Keratinocyte (primary cell): ENCODE measurements around the gene STK4. TPM values are rescaled to one million over a fixed set of nuclear protein-coding genes. Genes with fewer than 3 reads are reported as not detected.
A peak's percentile ranks its signal among the peaks of the same experiment; 100 is the strongest.

Experiments
- DNase-seq: peaks from one replicate; pipeline ENCODE4 v3.0.0-alpha.2; 2011; ENCODE audit warnings: low read depth, missing footprints, low spot score
- FAIRE-seq: peaks from 2 replicates; lab custom pipeline; 2011; peaks lifted over from hg19 to GRCh38; lab: Jason Lieb, UNC
- H2AFZ ChIP-seq: 2 replicates; pipeline ENCODE4 v1.6.0; 2012; ENCODE audit warnings: low read length, control low read depth, inconsistent platforms; ENCODE audit not compliant: control insufficient read depth
- H3K27ac ChIP-seq: 2 replicates; pipeline ENCODE4 v1.5.1; 2011; ENCODE audit warnings: low read length; ENCODE audit not compliant: control insufficient read depth, insufficient read depth
- H3K27me3 ChIP-seq: 3 replicates; pipeline ENCODE4 v1.6.0; 2011; ENCODE audit warnings: low read length; ENCODE audit not compliant: control insufficient read depth, insufficient read depth; ENCODE audit errors: extremely low read depth
- H3K36me3 ChIP-seq, 2 experiments: 2 replicates in 1 of 2; 3 replicates in 1 of 2; pipeline ENCODE4 v1.5.1; 2011; ENCODE audit warnings: low read length in 2 of 2, mild to moderate bottlenecking in 1 of 2; ENCODE audit not compliant: control insufficient read depth in 2 of 2, insufficient read depth in 2 of 2; ENCODE audit errors: extremely low read depth in 1 of 2
- H3K4me1 ChIP-seq: 3 replicates; pipeline ENCODE4 v1.5.1; 2011; ENCODE audit warnings: low read length; ENCODE audit not compliant: control insufficient read depth, insufficient read depth; ENCODE audit errors: extremely low read depth
- H3K4me2 ChIP-seq: 3 replicates; pipeline ENCODE4 v1.6.0; 2011; ENCODE audit warnings: low read depth, low read length; ENCODE audit not compliant: control insufficient read depth, insufficient read depth; ENCODE audit errors: extremely low read depth
- H3K4me3 ChIP-seq, 3 experiments: fragments of 200-600 bp in 1 of 3; sonication (generic) in 1 of 3; 2 replicates in 2 of 3; 3 replicates in 1 of 3; pipeline ENCODE4 v1.5.1; 2011 to 2016; ENCODE audit warnings: low read length in 3 of 3, mild to moderate bottlenecking in 3 of 3, control low read depth in 2 of 3, inconsistent platforms in 1 of 3, low read depth in 1 of 3, mixed read lengths in 1 of 3, mixed run types in 1 of 3, moderate library complexity in 1 of 3; ENCODE audit not compliant: control insufficient read depth in 2 of 3, insufficient read depth in 2 of 3; ENCODE audit errors: extremely low read depth in 1 of 3
- H3K79me2 ChIP-seq: 2 replicates; pipeline ENCODE4 v1.6.0; 2012; ENCODE audit warnings: low read length; ENCODE audit not compliant: control insufficient read depth, insufficient read depth
- H3K9ac ChIP-seq: 3 replicates; pipeline ENCODE4 v1.6.0; 2011; ENCODE audit warnings: low read length; ENCODE audit not compliant: control insufficient read depth, insufficient read depth; ENCODE audit errors: extremely low read depth
- H3K9me1 ChIP-seq: 3 replicates; pipeline ENCODE4 v1.6.0; 2011; ENCODE audit warnings: low read length; ENCODE audit not compliant: control insufficient read depth, insufficient read depth; ENCODE audit errors: extremely low read depth
- H3K9me3 ChIP-seq: 2 replicates; pipeline ENCODE4 v1.5.1; 2012; ENCODE audit warnings: low read depth, low read length; ENCODE audit not compliant: control insufficient read depth
- H4K20me1 ChIP-seq: 3 replicates; pipeline ENCODE4 v1.6.0; 2011; ENCODE audit warnings: low read length; ENCODE audit not compliant: control insufficient read depth, insufficient read depth; ENCODE audit errors: extremely low read depth
- CTCF ChIP-seq, 3 experiments: IDR thresholded peaks in 1 of 3; conservative IDR thresholded peaks in 1 of 3; optimal IDR thresholded peaks in 1 of 3; 2 replicates in 2 of 3; 3 replicates in 1 of 3; pipeline versions ENCODE3 to v1.5.1; 2011; ENCODE audit warnings: low read length in 3 of 3, mild to moderate bottlenecking in 3 of 3, moderate library complexity in 2 of 3, control low read depth in 1 of 3, inconsistent platforms in 1 of 3; ENCODE audit not compliant: insufficient read depth in 2 of 3; ENCODE audit errors: extremely low read depth in 1 of 3
- EZH2 ChIP-seq: IDR thresholded peaks from one replicate; pipeline ENCODE4 v1.6.1; 2012; ENCODE audit warnings: inconsistent platforms, mild to moderate bottlenecking, low read length, moderate library complexity
- dilution Hi-C: fragments of 300-500 bp; cut with MboI; formaldehyde crosslinking; loops from one replicate; pipeline ENCODE4 v1.7.0; 2020; ENCODE audit warnings: low sequenced_read_pairs; ENCODE audit not compliant: extremely low pct_ligation_motif_present
- polyA plus RNA-seq, 5 experiments: library from polyadenylated mRNA; depleted of rRNA in 3 of 5; stranded (reverse) in 3 of 5; stranded (forward) in 1 of 5; unstranded in 1 of 5; fragments of >200 nt; gene quantifications; 1 replicate in 1 of 5; 2 replicates in 3 of 5; 3 replicates in 1 of 5; pipeline versions ENCODE4 v1.2.1 to v1.2.3, GENCODE V29; 2011 to 2012; ENCODE audit warnings: missing spikeins in 2 of 5, low read depth in 1 of 5, low replicate concordance in 1 of 5

The STK4 gene
- polyA plus RNA-seq, 1 donor (not counting 4 experiments of a cell fraction or from before 2014, with no cell fraction given) = 30.5 TPM

- no peak overlapping the region for H3K4me3 ChIP-seq
- dilution Hi-C loops = no loop called here
- DNase-seq (no peak), FAIRE-seq (no peak)
- no peak overlapping the region for H2AFZ ChIP-seq
- H3K79me2 ChIP-seq = no peaks in the 10 kb centered on the region
- no peak overlapping the region for H3K9ac ChIP-seq
- H3K27ac ChIP-seq = no peak overlapping the region
- no peaks in the 10 kb centered on the region for H3K9me1 ChIP-seq
- H3K27me3 ChIP-seq = no peaks in the 10 kb centered on the region
- H3K4me2 ChIP-seq = no peak overlapping the region
- no peak for TF ChIP-seq CTCF (optimal IDR thresholded peaks at IDR 0.05 in 1 of 3, IDR thresholded peaks at IDR 0.05 in 1 of 3, conservative IDR thresholded peaks at IDR 0.05 in 1 of 3; ENCODE audit: extremely low read depth in 1 of 3, insufficient read depth in 2 of 3, low read length in 3 of 3)
- no peak for TF ChIP-seq EZH2
- no peaks in the 10 kb centered on the region for H4K20me1 ChIP-seq
- no peaks in the 10 kb centered on the region for H3K9me3 ChIP-seq
- H3K36me3 ChIP-seq = no peaks in the 10 kb centered on the region
- peaks cover 11% of the 10 kb centered on the region for H3K4me1 ChIP-seq
Observed at GRCh38 chr20:45097485-45098102, 131.3 kb downstream of the STK4 start.

GRCh38 chr20:45098103-45098773 is 131.9 kb downstream of the STK4 start:
- Histone ChIP-seq H3K9ac (no peak overlapping the region), H3K9me1 (no peaks in the 10 kb centered on the region), H3K36me3 (no peaks in the 10 kb centered on the region), H3K27me3 (no peaks in the 10 kb centered on the region), H2AFZ (no peak overlapping the region), H3K79me2 (no peaks in the 10 kb centered on the region), H3K4me3 (no peak overlapping the region), H3K4me2 (no peak overlapping the region), H3K4me1 (peaks cover 11% of the 10 kb centered on the region), H3K27ac (no peak overlapping the region), H3K9me3 (no peaks in the 10 kb centered on the region), H4K20me1 (no peaks in the 10 kb centered on the region)
- dilution Hi-C loops = no loop called here
- peak; percentile 6 to 37 (median 9) for TF ChIP-seq CTCF (optimal IDR thresholded peaks at IDR 0.05 in 1 of 3, IDR thresholded peaks at IDR 0.05 in 1 of 3, conservative IDR thresholded peaks at IDR 0.05 in 1 of 3; ENCODE audit: extremely low read depth in 1 of 3, insufficient read depth in 2 of 3, low read length in 3 of 3)
- TF ChIP-seq EZH2 = no peak
- DNase-seq (no peak), FAIRE-seq (no peak)
